Left hindlimb (tissue), 1 donor: ENCODE data around the gene TSPAN5.

Experiments used
- DNase-seq: peaks from one replicate; pipeline ENCODE4 v3.0.0-alpha.2; 2018

Gene TSPAN5

GRCh38 chr4:98434816-98435215, 223.6 kb downstream of the TSPAN5 start:
- no peak for DNase-seq

- DNase-seq = no peak
Observed at GRCh38 chr4:98433691-98434090, 224.7 kb downstream of the TSPAN5 start.

GRCh38 chr4:98430708-98431403, 227.6 kb downstream of the TSPAN5 start:
- DNase-seq = no peak

- DNase-seq = no peak
Observed at GRCh38 chr4:98423009-98423408, 235.4 kb downstream of the TSPAN5 start.

- no peak for DNase-seq
Observed at GRCh38 chr4:98421111-98421510, 237.3 kb downstream of the TSPAN5 start.
